Erythroblast (primary cell): Measurements from ENCODE around the gene PGLYRP4.

Source experiments
- DNase-seq, 2 experiments: peaks; one replicate each; lab custom pipeline; 2025; lab: John Stamatoyannopoulos, UW
- GATA1 ChIP-seq: IDR thresholded peaks from 2 replicates; pipeline ENCODE4 v1.6.1; 2011; ENCODE audit warnings: low read depth, mild to moderate bottlenecking, control low read depth, low read length, moderate library complexity
- POLR2A ChIP-seq: IDR thresholded peaks from 2 replicates; pipeline ENCODE4 v1.6.1; 2011; ENCODE audit warnings: mild to moderate bottlenecking, low read length

The PGLYRP4 gene

GRCh38 chr1:153366261-153366660 lies 17.6 kb upstream of the PGLYRP4 start:
- no peak for DNase-seq
- TF ChIP-seq GATA1 (no peak), POLR2A (no peak)

- no peak for TF ChIP-seq POLR2A
- DNase-seq = no peak
Observed at GRCh38 chr1:153365696-153366095, 17.1 kb upstream of the PGLYRP4 start.

DNA sequence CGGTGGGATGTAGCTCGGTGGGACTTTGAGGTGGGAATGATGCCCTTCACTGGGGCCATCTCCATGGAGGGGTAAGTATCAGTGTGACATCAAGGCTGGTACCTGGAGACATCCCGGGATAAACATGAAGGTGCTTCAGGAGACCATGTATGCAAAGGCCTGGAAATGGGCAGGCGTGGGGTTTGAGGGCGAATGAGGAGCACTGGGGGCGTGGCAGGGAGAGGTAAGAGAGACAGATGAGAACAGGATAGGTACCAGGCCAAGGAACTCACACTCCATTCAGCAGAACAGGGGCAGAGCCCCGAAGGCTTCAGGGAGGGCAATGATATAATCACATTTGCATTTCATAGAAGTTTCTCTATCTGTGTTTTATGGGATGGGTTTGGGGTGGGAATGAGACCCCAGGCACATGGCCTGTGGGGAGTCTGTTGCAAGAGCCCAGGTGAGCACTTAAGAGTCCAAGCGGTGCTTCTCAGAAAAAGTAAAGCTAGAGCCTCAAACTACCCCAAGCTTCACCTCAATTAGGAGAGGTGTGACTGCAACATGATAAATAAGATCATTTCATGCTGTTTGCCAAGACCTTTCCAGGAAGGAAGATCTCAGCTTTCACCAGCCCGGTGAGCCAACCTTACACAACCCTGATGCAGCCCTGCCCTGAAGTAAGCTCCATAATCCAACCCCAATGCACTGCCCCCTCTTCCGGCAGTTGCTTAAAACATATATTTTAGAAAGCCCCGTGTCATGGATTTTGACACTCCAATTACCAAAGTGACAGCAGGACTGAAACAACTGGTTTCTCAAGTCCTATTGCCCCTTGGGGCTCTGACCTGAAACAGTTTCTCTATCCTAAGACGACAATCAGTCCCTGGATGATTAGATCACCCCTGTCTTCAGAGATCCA lies 16.4 kb upstream of the PGLYRP4 start:
- TF ChIP-seq GATA1 = no peak
- no peak for TF ChIP-seq POLR2A
- DNase-seq = no peak

- DNase-seq = no peak
Observed at GRCh38 chr1:153364156-153364555, 15.5 kb upstream of the PGLYRP4 start.

GRCh38 chr1:153363641-153364040 lies 15.0 kb upstream of the PGLYRP4 start:
- TF ChIP-seq POLR2A = no peak
- no peak for TF ChIP-seq GATA1
- DNase-seq = no peak

More at GRCh38 chr1:153364156-153364555, 15.5 kb upstream of the PGLYRP4 start:
- TF ChIP-seq GATA1 (no peak), POLR2A (no peak)

DNA sequence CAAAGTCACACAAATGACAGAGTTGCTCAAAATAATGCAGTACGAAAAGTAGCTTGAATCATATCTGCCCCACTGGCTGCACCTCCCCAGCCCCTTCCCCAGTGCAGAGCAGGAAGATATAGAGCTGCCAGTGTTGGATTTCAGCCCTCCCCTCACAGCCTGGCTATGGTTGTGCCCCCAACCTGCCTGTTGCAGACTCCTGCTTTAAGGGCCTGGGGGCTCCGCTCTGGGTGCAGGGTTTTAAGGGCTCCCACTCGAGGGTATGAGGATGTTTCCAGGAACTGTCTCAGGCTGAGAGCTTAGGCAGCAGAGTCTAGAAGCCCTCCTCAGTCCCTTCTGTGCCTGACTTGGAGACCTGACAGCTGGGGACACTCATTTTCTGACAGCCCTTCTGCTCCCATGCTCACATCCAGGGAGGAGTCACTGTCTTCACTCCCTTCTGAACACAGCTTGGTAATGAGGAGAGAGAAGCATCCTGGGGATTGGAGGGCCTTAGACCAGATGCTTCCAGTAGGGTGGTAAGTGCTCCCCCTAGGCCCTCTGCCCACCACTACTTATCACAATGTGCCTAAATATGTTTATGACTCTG lies 13.6 kb upstream of the PGLYRP4 start:
- TF ChIP-seq GATA1 (no peak), POLR2A (no peak)

DNA sequence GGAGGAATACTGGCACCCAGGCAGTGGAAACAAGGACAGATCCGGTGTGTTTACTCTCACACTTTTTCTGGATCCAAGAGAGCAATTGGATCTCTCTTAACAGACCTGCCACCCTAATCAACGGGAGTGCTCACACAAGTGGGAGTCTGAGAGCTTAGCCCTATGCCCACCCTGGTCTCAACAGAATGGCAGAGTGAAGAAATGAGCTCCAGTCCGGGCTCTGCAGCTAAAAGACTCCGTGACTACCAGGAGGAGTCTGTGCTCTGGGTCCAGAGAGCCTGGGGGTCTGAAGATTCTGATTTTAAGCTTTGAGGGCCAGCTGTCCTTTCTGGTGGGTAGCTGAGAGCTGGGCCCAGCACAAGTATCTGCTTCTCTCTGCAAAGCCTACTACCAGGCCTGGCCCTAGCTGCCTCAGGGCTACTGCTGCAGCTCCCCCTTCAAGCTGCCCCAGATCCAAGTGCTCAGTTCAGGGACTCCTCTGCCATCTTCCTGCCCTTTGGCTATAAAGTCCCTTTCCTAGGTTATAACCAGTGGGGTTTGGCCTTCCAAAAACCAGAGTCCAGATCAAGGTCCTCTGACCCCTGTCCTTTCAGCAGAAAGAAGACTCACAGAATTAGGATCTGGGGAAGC lies 13.0 kb upstream of the PGLYRP4 start:
- DNase-seq = no peak
- TF ChIP-seq POLR2A = no peak
- no peak for TF ChIP-seq GATA1

More for the DNA sequence above, 13.6 kb upstream of the PGLYRP4 start:
- no peak for DNase-seq

GRCh38 chr1:153360592-153361479 lies 12.2 kb upstream of the PGLYRP4 start:
- no peak for TF ChIP-seq POLR2A
- no peak for TF ChIP-seq GATA1
- DNase-seq = no peak

DNA sequence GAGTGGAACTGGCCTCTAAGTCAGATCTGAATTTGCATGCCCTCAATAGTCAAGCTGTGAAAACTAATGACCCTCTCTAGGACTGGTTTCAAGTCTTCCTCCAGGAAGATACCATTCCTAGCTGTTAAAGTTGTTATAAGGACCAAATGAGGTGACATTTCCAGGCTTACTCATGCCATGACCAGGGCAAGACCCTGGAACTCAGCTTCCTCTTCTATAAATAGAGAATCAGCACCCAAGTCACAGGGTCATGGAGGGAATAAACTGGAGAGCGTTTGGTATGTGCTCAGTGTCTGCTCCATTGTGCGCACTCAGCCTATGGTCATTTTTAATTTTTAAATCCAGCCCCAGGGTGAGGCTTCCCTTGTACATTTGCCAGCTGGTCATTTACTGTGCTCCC lies 11.5 kb upstream of the PGLYRP4 start:
- TF ChIP-seq GATA1 (no peak), POLR2A (no peak)
- DNase-seq = no peak

DNA sequence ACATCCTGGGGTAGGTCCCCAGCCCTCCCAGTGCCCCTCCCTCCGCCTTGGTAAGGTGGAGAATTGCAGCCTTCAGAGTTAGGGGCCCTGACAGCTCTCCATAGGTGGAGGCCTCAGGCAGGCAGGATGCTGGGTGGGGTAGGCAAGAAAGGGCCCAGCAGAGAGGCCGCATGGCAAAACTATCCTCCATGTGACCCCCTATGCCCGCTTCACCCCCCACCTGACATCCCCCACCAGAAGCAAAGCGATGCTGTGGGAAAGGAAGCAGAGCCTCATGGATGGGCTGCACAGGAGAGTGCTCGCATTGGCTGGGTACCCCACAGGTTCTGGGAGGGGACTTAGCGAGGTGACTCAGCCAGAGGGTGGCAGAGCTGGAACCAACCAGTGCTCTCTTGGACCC lies 10.6 kb upstream of the PGLYRP4 start:
- no peak for DNase-seq
- TF ChIP-seq POLR2A (no peak), GATA1 (no peak)

GRCh38 chr1:153358691-153358975 lies 10.0 kb upstream of the PGLYRP4 start:
- DNase-seq = no peak
- TF ChIP-seq POLR2A (no peak), GATA1 (no peak)

- peak in 1 of 2 experiments; percentile 11 for DNase-seq
- TF ChIP-seq GATA1 (no peak), POLR2A (no peak)
Observed at GRCh38 chr1:153357853-153358690, 9.4 kb upstream of the PGLYRP4 start, which contains the start of gene S100A9. Gene S100A9, plus strand, starts transcription at chr1:153357854. Its CDS starts 430 bp downstream, at chr1:153358284.
